ENCODE results near the gene LAG3.

- TF ChIP-seq CTCF (IDR thresholded peaks at IDR 0.05) = no peak
- no peak for TF ChIP-seq CHD2 (IDR thresholded peaks at IDR 0.05; ENCODE audit: low read length, partially characterized antibody)
- no peak; the same call in 1 of the 2 replicates for TF ChIP-seq POLR2A (IDR thresholded peaks at IDR 0.05; ENCODE audit: low read length)
- TF ChIP-seq CHD4 (IDR thresholded peaks at IDR 0.05; ENCODE audit: borderline replicate concordance) = no peak
- no peak for TF ChIP-seq CEBPB (IDR thresholded peaks at IDR 0.05)
- TF ChIP-seq CBX8 (IDR thresholded peaks at IDR 0.05) = no peak
- no peak for TF ChIP-seq RCOR1 (IDR thresholded peaks at IDR 0.05; ENCODE audit: low read depth, low read length)
- TF ChIP-seq ZNF302 (CRISPR knock-in tag; IDR thresholded peaks at IDR 0.05) = no peak
- TF ChIP-seq EP300 (IDR thresholded peaks at IDR 0.05) = no peak
- TF ChIP-seq ZC3H11A (IDR thresholded peaks at IDR 0.05) = no peak
- TF ChIP-seq POLR2AphosphoS2 (conservative IDR thresholded peaks at IDR 0.05; ENCODE audit: low read length) = no peak
- no peak for TF ChIP-seq JUN (IDR thresholded peaks at IDR 0.05)
- no peak for TF ChIP-seq BHLHE40 (IDR thresholded peaks at IDR 0.05; ENCODE audit: low read depth, low read length)
Observed at GRCh38 chr12:6824085-6824775, 51.9 kb downstream of the LAG3 start.
